K562 (cell line): ENCODE measurements around the gene HLCS. TPM values are rescaled to one million over a fixed set of nuclear protein-coding genes. Genes with fewer than 3 reads are reported as not detected.

Experiments
- ATAC-seq: fragments of 200-7000 bp; cut with Tn5 transposase; 3 replicates; pipeline ENCODE4 v1.9.1; 2020; ENCODE audit warnings: moderate library complexity
- BruUV-seq: library from RNA; stranded (reverse); fragments of 400-500 nt; replicated peaks from 2 replicates; lab custom pipeline; 2021; lab: Mats Ljungman, UMichigan
- CTCF ChIA-PET: fragments of 300-600 bp; formaldehyde crosslinking; extraction: SDS; loops from one replicate; lab custom pipeline; 2021; ENCODE audit warnings: low intra/inter-chr PET ratio; lab: Yijun Ruan, JAX
- POLR2A ChIA-PET: fragments of 300-600, 350-650 bp; sonication (Branson Sonifier 250); formaldehyde crosslinking; extraction: SDS; loops from one replicate; lab custom pipeline; 2021; ENCODE audit warnings: antibody characterized with exemption, inconsistent platforms; lab: Yijun Ruan, JAX
- DNase-seq, 4 experiments: peaks; one replicate each; pipeline versions ENCODE4 v3.0.0 to v3.0.0-alpha.2; 2011 to 2018; ENCODE audit warnings: low spot score in 3 of 4, mixed read lengths in 3 of 4; ENCODE audit errors: extremely low read depth in 1 of 4
- FAIRE-seq: peaks from 2 replicates; lab custom pipeline; 2011; peaks lifted over from hg19 to GRCh38; lab: Jason Lieb, UNC
- H2AFZ ChIP-seq: 2 replicates; pipeline ENCODE4 v1.6.0; 2011; ENCODE audit warnings: low read depth, low read length, control low read depth, inconsistent platforms
- H3K27ac ChIP-seq: fragments of 200-600 bp; 3 replicates; pipeline ENCODE4 v1.8.0; 2011; ENCODE audit warnings: low read depth, mild to moderate bottlenecking, control low read depth, inconsistent platforms, low read length, moderate library complexity, mixed read lengths; ENCODE audit errors: extremely low read depth
- H3K27me3 ChIP-seq, 2 experiments: fragments of 300-600 bp in 1 of 2; 2 replicates in 1 of 2; 3 replicates in 1 of 2; pipeline versions ENCODE4 v1.6.0 to v1.8.0; 2011; ENCODE audit warnings: inconsistent platforms in 2 of 2, low read length in 2 of 2, mild to moderate bottlenecking in 1 of 2, mixed read lengths in 1 of 2, moderate library complexity in 1 of 2; ENCODE audit not compliant: control insufficient read depth in 2 of 2, insufficient read depth in 2 of 2
- H3K36me3 ChIP-seq: fragments of 300-600 bp; 3 replicates; pipeline ENCODE4 v1.8.0; 2011; ENCODE audit warnings: mild to moderate bottlenecking, low read length, inconsistent platforms; ENCODE audit not compliant: control insufficient read depth, insufficient read depth
- H3K4me1 ChIP-seq, 2 experiments: fragments of 200-600 bp in 1 of 2; replicated peaks in 1 of 2; 2 replicates in 1 of 2; 3 replicates in 1 of 2; pipeline versions ENCODE4 v1.5.1 to v1.8.0; 2011; ENCODE audit warnings: inconsistent platforms in 2 of 2, low read length in 2 of 2, mild to moderate bottlenecking in 1 of 2, mixed read lengths in 1 of 2, moderate library complexity in 1 of 2; ENCODE audit not compliant: control insufficient read depth in 2 of 2, insufficient read depth in 2 of 2
- H3K4me2 ChIP-seq: 2 replicates; pipeline ENCODE4 v1.6.1; 2011; ENCODE audit warnings: low read length, control low read depth, inconsistent platforms, mixed read lengths; ENCODE audit not compliant: insufficient read depth
- H3K4me3 ChIP-seq: fragments of 200-600 bp; sonication (generic), shearing (Covaris generic); 2 replicates; pipeline ENCODE4 v1.5.1; 2016; ENCODE audit warnings: control low read depth, inconsistent platforms
- H3K79me2 ChIP-seq: fragments of 200-600 bp; 3 replicates; pipeline ENCODE4 v1.8.0; 2011; ENCODE audit warnings: low read length, inconsistent platforms; ENCODE audit not compliant: control insufficient read depth, insufficient read depth
- H3K9ac ChIP-seq, 2 experiments: 2 replicates each; pipeline versions ENCODE4 v1.6.0 to v1.6.1; 2011; ENCODE audit warnings: low read depth in 2 of 2, low read length in 2 of 2, control low read depth in 1 of 2, inconsistent platforms in 1 of 2, mild to moderate bottlenecking in 1 of 2, mixed read lengths in 1 of 2; ENCODE audit not compliant: insufficient read depth in 1 of 2
- H3K9me1 ChIP-seq: one replicate; pipeline ENCODE4 v1.6.0; 2011; ENCODE audit warnings: inconsistent platforms, mild to moderate bottlenecking, low read length, moderate library complexity; ENCODE audit not compliant: control insufficient read depth, insufficient read depth
- H3K9me3 ChIP-seq: replicated peaks from 2 replicates; pipeline ENCODE4 v1.5.1; 2011; ENCODE audit warnings: low read depth, low read length, inconsistent platforms; ENCODE audit not compliant: control insufficient read depth, insufficient read depth
- H4K20me1 ChIP-seq: replicated peaks from 2 replicates; pipeline ENCODE4 v1.6.1; 2011; ENCODE audit warnings: low read length, inconsistent platforms, mixed read lengths; ENCODE audit not compliant: control insufficient read depth, insufficient read depth
- CBFB ChIP-seq: sonication (generic); formaldehyde crosslinking; IDR thresholded peaks from 2 replicates; pipeline ENCODE4 v1.4.0; 2020; ENCODE audit warnings: mild to moderate bottlenecking, missing genetic modification reagents
- DLX4 ChIP-seq: fragments of 250-450 bp; sonication (Bioruptor Pico); IDR thresholded peaks from 2 replicates; pipeline ENCODE4 v1.6.1; 2021; ENCODE audit warnings: mild to moderate bottlenecking
- GATA2 ChIP-seq: sonication (generic); formaldehyde crosslinking; IDR thresholded peaks from 2 replicates; pipeline ENCODE4 v1.4.0; 2020; ENCODE audit warnings: mild to moderate bottlenecking, missing genetic modification reagents
- HSF4 ChIP-seq: fragments of 250-450 bp; sonication (Bioruptor Pico); IDR thresholded peaks from 2 replicates; pipeline ENCODE4 v2.1.2; 2022; ENCODE audit warnings: mild to moderate bottlenecking, moderate library complexity, borderline replicate concordance
- KHSRP ChIP-seq: fragments of 450-650 bp; IDR thresholded peaks from 2 replicates; pipeline ENCODE4 v1.6.1; 2017
- MECOM ChIP-seq: fragments of 250-450 bp; sonication (Bioruptor Pico); IDR thresholded peaks from 2 replicates; pipeline ENCODE4 v1.8.0; 2022; ENCODE audit warnings: inconsistent platforms
- MITF ChIP-seq: IDR thresholded peaks from 2 replicates; pipeline ENCODE4 v1.6.1; 2014; ENCODE audit warnings: antibody characterized with exemption
- PRPF4 ChIP-seq: fragments of 200-400 bp; formaldehyde crosslinking; IDR thresholded peaks from one replicate; pipeline ENCODE4 v1.6.1; 2017; ENCODE audit warnings: low read length, low read depth, mild to moderate bottlenecking; ENCODE audit not compliant: insufficient read depth, poor library complexity, severe bottlenecking
- PTRF ChIP-seq: fragments of 450-650 bp; IDR thresholded peaks from 2 replicates; pipeline ENCODE4 v1.6.1; 2016; ENCODE audit warnings: mild to moderate bottlenecking, missing genetic modification characterization, missing compliant biosample characterization
- PTTG1 ChIP-seq: fragments of 450-650 bp; IDR thresholded peaks from 2 replicates; pipeline ENCODE4 v1.6.1; 2016; ENCODE audit warnings: low read depth, mild to moderate bottlenecking, missing genetic modification characterization, missing compliant biosample characterization
- PYGO2 ChIP-seq: fragments of 450-650 bp; IDR thresholded peaks from 2 replicates; pipeline ENCODE4 v1.6.1; 2016; ENCODE audit warnings: mild to moderate bottlenecking, missing genetic modification characterization, moderate library complexity, missing compliant biosample characterization
- RBM25 ChIP-seq: fragments of 200-400 bp; formaldehyde crosslinking; IDR thresholded peaks from 2 replicates; pipeline ENCODE4 v1.6.1; 2018; ENCODE audit warnings: low read length, low read depth, moderate library complexity; ENCODE audit not compliant: severe bottlenecking
- TAF9B ChIP-seq: fragments of 450-650 bp; IDR thresholded peaks from 2 replicates; pipeline ENCODE4 v1.6.1; 2018; ENCODE audit warnings: mild to moderate bottlenecking; ENCODE audit not compliant: partially characterized antibody
- TSHZ1 ChIP-seq: fragments of 250-450 bp; sonication (Bioruptor Pico); IDR thresholded peaks from 2 replicates; pipeline ENCODE4 v1.4.0; 2020; ENCODE audit warnings: mild to moderate bottlenecking, moderate library complexity
- ZFP1 ChIP-seq: fragments of 450-650 bp; formaldehyde crosslinking; IDR thresholded peaks from 2 replicates; pipeline ENCODE4 v1.4.0; 2020; ENCODE audit warnings: mild to moderate bottlenecking, mixed read lengths
- ZNF121 ChIP-seq: sonication (generic); formaldehyde crosslinking; conservative IDR thresholded peaks from 2 replicates; pipeline ENCODE4 v1.8.0; 2022; ENCODE audit warnings: missing genetic modification reagents
- ZNF217 ChIP-seq: sonication (generic); formaldehyde crosslinking; IDR thresholded peaks from 2 replicates; pipeline ENCODE4 v1.8.0; 2022; ENCODE audit warnings: mild to moderate bottlenecking, missing genetic modification reagents
- WGBS: fragments of 100-300 bp; shearing (Covaris generic); methylation state at CpG from one replicate; pipeline ENCODE4 v1.1.6; 2016; ENCODE audit warnings: low coverage, mixed read lengths; ENCODE audit not compliant: insufficient coverage; ENCODE audit errors: missing lambda C conversion rate; 5-methylcytosine and 5-hydroxymethylcytosine counted together
- in situ Hi-C: fragments of 300-500 bp; cut with MboI; formaldehyde crosslinking; loops from 4 replicates; pipeline ENCODE4 v1.15.0; 2018; ENCODE audit warnings: inconsistent platforms, mixed read lengths
- intact Hi-C: fragments of 100-400 bp; cut with micrococcal nuclease; formaldehyde crosslinking; loops from 2 replicates; pipeline ENCODE4 v1.14.2; 2022
- polyA plus RNA-seq, 8 experiments: library from polyadenylated mRNA; depleted of rRNA in 4 of 8; stranded (reverse) in 5 of 8; unstranded in 3 of 8; fragments of >200 nt; fragmentation: Nextera tagmentation in 2 of 8; fragmentation: Illumina TruSeq in 1 of 8; extraction: Ambion mirVana in 2 of 8; extraction: Trizol in 1 of 8; gene quantifications; 2 replicates each; pipeline versions ENCODE4 v1.2.1 to v1.2.3, GENCODE V29; 2011 to 2014; ENCODE audit warnings: inconsistent platforms in 1 of 8, missing spikeins in 1 of 8
- total RNA-seq, 7 experiments: library from RNA; depleted of rRNA in 6 of 7; stranded (reverse); fragments of >200 nt in 6 of 7; fragmentation: Illumina TruSeq in 2 of 7; extraction: Trizol in 2 of 7; gene quantifications; 2 replicates each; pipeline versions ENCODE4 v1.2.1 to v1.2.3, GENCODE V29; 2011 to 2021; ENCODE audit warnings: low replicate concordance in 1 of 7

HLCS gene
- total and polyA plus RNA-seq, 9 of the 15 experiments (the other 6 are each of a cell fraction or from before 2014, with no cell fraction given): 3.0 to 21.5 (median 17.1) TPM

GRCh38 chr21:36989699-36990507 lies 23.4 kb upstream of the HLCS start:
- FAIRE-seq (peak; percentile 76), ATAC-seq (peak; percentile 97), DNase-seq (peak; percentile 98 to 99 (median 99))
- Histone ChIP-seq H3K4me2 (peak overlapping the region; percentile 87), H3K27me3 (no peaks in the 10 kb centered on the region), H3K27ac (peak overlapping the region; percentile 93), H3K9me3 (no peaks in the 10 kb centered on the region), H3K36me3 (no peaks in the 10 kb centered on the region), H2AFZ (peak overlapping the region; percentile 99), H3K9ac (peak overlapping the region; percentile 83 to 97), H3K9me1 (no peaks in the 10 kb centered on the region), H3K79me2 (peaks cover 3% of the 10 kb centered on the region; the same call in 2 of the 3 replicates), H3K4me3 (peak overlapping the region; percentile 62), H4K20me1 (no peaks in the 10 kb centered on the region), H3K4me1 (peaks cover 7 to 23% of the 10 kb centered on the region in 2 experiments)
- ChIA-PET POLR2A (interaction anchor here (0.6 to 2.2 kb wide), 22 partner anchors 7 to 574 kb away, joined by 3 to 8 read pairs (median 4); partner anchors contain the start of gene HLCS), CTCF (interaction anchor here (1.0 to 2.0 kb wide), 3 partner anchors 14 to 50 kb away, joined by 3 to 11 read pairs (median 9); no protein-coding TSS in a partner anchor)
- intact Hi-C loops: no loop called here
- in situ Hi-C loops: no loop called here
- 2% methylated on average over 73 of the region's 97 CpGs for WGBS
- BruUV-seq: no TSS peak
- TF ChIP-seq KHSRP: no peak
- no peak for TF ChIP-seq GATA2 (CRISPR knock-in tag)
- TF ChIP-seq MITF: no peak
- no peak for TF ChIP-seq DLX4
- no peak for TF ChIP-seq HSF4 (CRISPR knock-in tag)
- peak; percentile 73 for TF ChIP-seq RBM25
- TF ChIP-seq ZNF121 (CRISPR knock-in tag): peak; percentile 51
- TF ChIP-seq TAF9B: no peak
- peak; percentile 45 for TF ChIP-seq PRPF4
- no peak for TF ChIP-seq PTTG1 (tag)
- peak; percentile 79; the same call in 1 of the 2 replicates for TF ChIP-seq ZNF217
- no peak for TF ChIP-seq PYGO2 (tag)
- TF ChIP-seq PTRF (tag): no peak
- no peak for TF ChIP-seq TSHZ1
- TF ChIP-seq ZFP1 (CRISPR knock-in tag): no peak
- no peak for TF ChIP-seq MECOM (CRISPR knock-in tag)
- TF ChIP-seq CBFB: no peak
